Stimulated activated CD8-positive, alpha-beta memory T cell treated with anti-CD3 and anti-CD28 coated beads, Interleukin-7, amount 100 ng/mL, for 1 hour (primary cell): ENCODE measurements around the gene CLTCL1.

Source experiments
- DNase-seq, 2 donors: peaks; one replicate each; pipeline ENCODE4 v3.0.0-alpha.2; 2020; ENCODE audit warnings: low read depth in 2 of 2

CLTCL1 gene

GRCh38 chr22:19132153-19132552 lies 159.4 kb downstream of the CLTCL1 start:
- no peak for DNase-seq

GRCh38 chr22:19131685-19132015 lies 159.9 kb downstream of the CLTCL1 start:
- DNase-seq, result no peak

- DNase-seq, result no peak
Observed at GRCh38 chr22:19130959-19131684, 160.4 kb downstream of the CLTCL1 start, which contains the start of gene TSSK2. Gene TSSK2, plus strand, starts transcription at chr22:19131308. Its CDS starts 92 bp downstream, at chr22:19131400.

- no peak for DNase-seq
Observed at GRCh38 chr22:19129871-19130270, 161.6 kb downstream of the CLTCL1 start.
